Measurements from ENCODE around the gene RGS6. TPM values are rescaled to one million over a fixed set of nuclear protein-coding genes. Genes with fewer than 3 reads are reported as not detected.

The RGS6 gene
- total RNA-seq, 2 donors from 2014 or later: 0.43 to 0.78 TPM

GRCh38 chr14:72332871-72333270, 400.6 kb downstream of the RGS6 start:
- intact Hi-C loops (cut with DNase I, micrococcal nuclease): no loop called here
- no peak for ATAC-seq
- DNase-seq: no peak

- ATAC-seq (no peak), DNase-seq (no peak)
- intact Hi-C loops (cut with DNase I, micrococcal nuclease): no loop called here
Observed at GRCh38 chr14:72333357-72333756, 401.1 kb downstream of the RGS6 start.

GRCh38 chr14:72336311-72336980, 404.2 kb downstream of the RGS6 start:
- intact Hi-C loops (cut with DNase I, micrococcal nuclease): no loop called here
- no peak for ATAC-seq
- DNase-seq: no peak

- DNase-seq (no peak), ATAC-seq (no peak)
- intact Hi-C loops (cut with DNase I, micrococcal nuclease): no loop called here
Observed at GRCh38 chr14:72341237-72341636, 409.0 kb downstream of the RGS6 start.

GRCh38 chr14:72341686-72342085, 409.5 kb downstream of the RGS6 start:
- intact Hi-C loops (cut with DNase I, micrococcal nuclease): no loop called here
- ATAC-seq: no peak
- DNase-seq: no peak

GRCh38 chr14:72347118-72347517, 414.9 kb downstream of the RGS6 start:
- intact Hi-C loops (cut with DNase I, micrococcal nuclease): no loop called here
- DNase-seq: no peak
- no peak for ATAC-seq

GRCh38 chr14:72350215-72350614, 418.0 kb downstream of the RGS6 start:
- no peak for DNase-seq
- no peak for ATAC-seq
- intact Hi-C loops (cut with DNase I, micrococcal nuclease): no loop called here

GRCh38 chr14:72352012-72352411, 419.8 kb downstream of the RGS6 start:
- DNase-seq (no peak), ATAC-seq (no peak)
- intact Hi-C loops (cut with DNase I, micrococcal nuclease): no loop called here

GRCh38 chr14:72366619-72367018, 434.4 kb downstream of the RGS6 start:
- intact Hi-C loops (cut with DNase I, micrococcal nuclease): no loop called here
- DNase-seq (no peak), ATAC-seq (no peak)

- intact Hi-C loops (cut with DNase I, micrococcal nuclease): no loop called here
- DNase-seq (no peak), ATAC-seq (no peak)
Observed at GRCh38 chr14:72369106-72369505, 436.9 kb downstream of the RGS6 start.

GRCh38 chr14:72377016-72377415, 444.8 kb downstream of the RGS6 start:
- intact Hi-C loops (cut with DNase I, micrococcal nuclease): no loop called here
- DNase-seq (no peak), ATAC-seq (no peak)

GRCh38 chr14:72380456-72380855, 448.2 kb downstream of the RGS6 start:
- DNase-seq (no peak), ATAC-seq (no peak)
- intact Hi-C loops (cut with DNase I, micrococcal nuclease): no loop called here

GRCh38 chr14:72383865-72384264, 451.6 kb downstream of the RGS6 start:
- intact Hi-C loops (cut with DNase I, micrococcal nuclease): no loop called here
- ATAC-seq: no peak
- no peak for DNase-seq

- intact Hi-C loops (cut with DNase I, micrococcal nuclease): no loop called here
- DNase-seq (no peak), ATAC-seq (no peak)
Observed at GRCh38 chr14:72387726-72388125, 455.5 kb downstream of the RGS6 start.

GRCh38 chr14:72389200-72389599, 457.0 kb downstream of the RGS6 start:
- intact Hi-C loops (cut with DNase I, micrococcal nuclease): no loop called here
- no peak for DNase-seq
- no peak for ATAC-seq

GRCh38 chr14:72401101-72401625, 468.9 kb downstream of the RGS6 start:
- DNase-seq (no peak), ATAC-seq (no peak)
- intact Hi-C loops (cut with DNase I, micrococcal nuclease): no loop called here

- DNase-seq (no peak), ATAC-seq (no peak)
- intact Hi-C loops (cut with DNase I, micrococcal nuclease): no loop called here
Observed at GRCh38 chr14:72401632-72402376, 469.6 kb downstream of the RGS6 start.

GRCh38 chr14:72402377-72402772, 470.1 kb downstream of the RGS6 start:
- intact Hi-C loops (cut with DNase I, micrococcal nuclease): no loop called here
- ATAC-seq (no peak), DNase-seq (no peak)

GRCh38 chr14:72404106-72404774, 472.0 kb downstream of the RGS6 start:
- DNase-seq (no peak), ATAC-seq (no peak)
- intact Hi-C loops (cut with DNase I, micrococcal nuclease): no loop called here

GRCh38 chr14:72404998-72405397, 472.8 kb downstream of the RGS6 start:
- ATAC-seq (no peak), DNase-seq (no peak)
- intact Hi-C loops (cut with DNase I, micrococcal nuclease): no loop called here

Data from left colon (tissue), 2 donors.